GM12891 (cell line): Measurements from ENCODE around the gene TNFRSF6B.

Experiments used
- POLR2A ChIP-seq: IDR thresholded peaks from 2 replicates; pipeline ENCODE4 v1.6.1; 2011; ENCODE audit warnings: low read depth, low read length, control low read depth
- POLR2AphosphoS5 ChIP-seq: IDR thresholded peaks from 2 replicates; pipeline ENCODE4 v1.6.1; 2011; ENCODE audit warnings: low read depth, low read length, control low read depth
- POU2F2 ChIP-seq: IDR thresholded peaks from 2 replicates; pipeline ENCODE4 v1.6.1; 2011; ENCODE audit warnings: low read depth, mild to moderate bottlenecking, control low read depth, low read length, moderate library complexity
- SPI1 ChIP-seq: IDR thresholded peaks from 2 replicates; pipeline ENCODE4 v1.6.1; 2011; ENCODE audit warnings: low read depth, low read length, control low read depth
- TAF1 ChIP-seq: IDR thresholded peaks from 2 replicates; pipeline ENCODE4 v1.6.1; 2011; ENCODE audit warnings: low read depth, low read length, control low read depth

DNA sequence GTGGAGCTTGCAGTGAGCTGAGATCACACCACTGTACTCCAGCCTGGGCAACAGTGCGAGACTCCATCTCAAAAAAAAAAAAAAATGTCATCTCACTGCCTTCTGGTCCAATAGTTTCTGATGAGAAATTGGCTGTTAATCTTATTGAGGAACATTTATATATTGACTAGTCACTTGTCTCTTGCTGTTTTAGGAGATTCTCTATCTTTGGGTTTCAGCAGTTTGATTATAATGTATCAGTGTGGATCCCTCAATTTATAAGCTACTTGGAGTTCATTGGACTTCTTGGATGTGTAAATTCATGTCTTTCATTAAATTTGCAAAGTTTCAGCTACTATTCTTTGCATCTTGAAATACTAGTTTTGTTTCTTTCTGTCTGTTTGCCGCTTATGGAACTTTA is 22.5 kb downstream of the TNFRSF6B start:
- TF ChIP-seq POLR2A (no peak), POU2F2 (no peak), POLR2AphosphoS5 (no peak), TAF1 (no peak), SPI1 (no peak)
